ENCODE measurements around the gene GRID1.

GRID1 gene

GRCh38 chr10:85900487-85900886 is 466.1 kb downstream of the GRID1 start:
- DNase-seq: no peak

- DNase-seq: no peak
These were observed 466.5 kb downstream of the GRID1 start for GRCh38 chr10:85900061-85900460.

GRCh38 chr10:85891472-85891871 is 475.1 kb downstream of the GRID1 start:
- no peak for DNase-seq

GRCh38 chr10:85888559-85888958 is 478.0 kb downstream of the GRID1 start:
- no peak for DNase-seq

- DNase-seq: no peak
These were observed 478.6 kb downstream of the GRID1 start for GRCh38 chr10:85888004-85888403.

GRCh38 chr10:85874208-85874607 is 492.4 kb downstream of the GRID1 start:
- DNase-seq: no peak

GRCh38 chr10:85873063-85873462 is 493.5 kb downstream of the GRID1 start:
- DNase-seq: no peak

GRCh38 chr10:85868627-85869499 is 497.7 kb downstream of the GRID1 start:
- no peak for DNase-seq

GRCh38 chr10:85864868-85865526 is 501.6 kb downstream of the GRID1 start:
- DNase-seq: no peak

GRCh38 chr10:85864173-85864549 is 502.4 kb downstream of the GRID1 start:
- no peak for DNase-seq

GRCh38 chr10:85863301-85864172 is 503.1 kb downstream of the GRID1 start:
- no peak for DNase-seq

- DNase-seq: no peak
These were observed 503.8 kb downstream of the GRID1 start for GRCh38 chr10:85862771-85863170.

GRCh38 chr10:85861513-85862197 is 504.9 kb downstream of the GRID1 start:
- no peak for DNase-seq

- DNase-seq: no peak
These were observed 506.7 kb downstream of the GRID1 start for GRCh38 chr10:85859859-85860258.

GRCh38 chr10:85858776-85859515 is 507.6 kb downstream of the GRID1 start:
- DNase-seq: no peak

GRCh38 chr10:85857791-85858190 is 508.8 kb downstream of the GRID1 start:
- DNase-seq: no peak

GRCh38 chr10:85857305-85857704 is 509.3 kb downstream of the GRID1 start:
- no peak for DNase-seq

- DNase-seq: no peak
These were observed 514.7 kb downstream of the GRID1 start for GRCh38 chr10:85851934-85852333.

GRCh38 chr10:85851325-85851724 is 515.3 kb downstream of the GRID1 start:
- no peak for DNase-seq

GRCh38 chr10:85850736-85851135 is 515.9 kb downstream of the GRID1 start:
- no peak for DNase-seq

- no peak for DNase-seq
These were observed 517.3 kb downstream of the GRID1 start for GRCh38 chr10:85849315-85849714.

- no peak for DNase-seq
These were observed 517.8 kb downstream of the GRID1 start for GRCh38 chr10:85848756-85849155.
